ENCODE measurements around the gene EFTUD2. TPM values are rescaled to one million over a fixed set of nuclear protein-coding genes. Genes with fewer than 3 reads are reported as not detected.

EFTUD2 gene
- total and polyA plus RNA-seq, 2 experiments from 2014 or later = 65.2 to 87.0 TPM

DNA sequence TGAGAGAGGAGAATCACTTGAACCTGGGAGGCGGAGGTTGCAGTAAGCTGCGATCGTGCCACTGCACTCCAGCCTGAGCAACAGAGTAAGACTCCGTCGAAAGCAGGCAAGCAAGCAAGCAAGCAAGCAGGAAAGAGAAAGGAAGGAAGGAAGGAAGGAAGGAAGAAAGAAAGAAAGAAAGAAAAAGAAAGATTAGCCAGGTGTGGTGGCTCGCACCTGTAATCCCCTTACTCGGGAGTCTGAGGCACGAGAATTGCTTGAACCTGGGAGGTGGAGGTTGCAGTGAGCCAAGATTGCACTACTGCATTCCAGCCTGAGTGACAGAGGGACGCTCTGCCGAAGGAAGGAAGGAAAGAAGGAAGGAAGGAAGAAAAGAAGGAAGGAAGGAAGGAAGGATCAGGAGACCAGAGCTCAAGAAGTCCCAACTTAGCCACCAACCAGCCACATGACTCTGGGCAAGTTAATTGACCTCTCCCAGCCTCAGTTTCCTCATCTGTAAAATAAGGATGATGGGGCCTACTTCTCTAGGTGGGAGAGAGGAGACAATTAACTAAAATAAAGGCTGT lies 9.6 kb upstream of the EFTUD2 start:
- Histone ChIP-seq H3K27ac (no peak overlapping the region), H3K4me3 (no peak overlapping the region), H3K79me2 (no peaks in the 10 kb centered on the region), H3K9me3 (ENCODE audit: low read depth) (no peaks in the 10 kb centered on the region), H3K4me1 (ENCODE audit: insufficient read depth) (peaks cover 21% of the 10 kb centered on the region), H3K27me3 (peaks cover 4% of the 10 kb centered on the region), H3K9me2 (replicated peaks; ENCODE audit: insufficient read depth) (no peaks in the 10 kb centered on the region), H3K36me3 (replicated peaks; ENCODE audit: insufficient read depth, low read depth) (no peaks in the 10 kb centered on the region), H3K4me2 (no peak overlapping the region), H2AFZ (no peak overlapping the region), H4K20me1 (ENCODE audit: insufficient read depth, poor library complexity, severe bottlenecking) (no peaks in the 10 kb centered on the region)
- 90% methylated on average over 10 of the region's 10 CpGs for WGBS (ENCODE audit: low lambda C conversion rate, missing lambda C conversion rate)
- TF ChIP-seq, protein P1, sequence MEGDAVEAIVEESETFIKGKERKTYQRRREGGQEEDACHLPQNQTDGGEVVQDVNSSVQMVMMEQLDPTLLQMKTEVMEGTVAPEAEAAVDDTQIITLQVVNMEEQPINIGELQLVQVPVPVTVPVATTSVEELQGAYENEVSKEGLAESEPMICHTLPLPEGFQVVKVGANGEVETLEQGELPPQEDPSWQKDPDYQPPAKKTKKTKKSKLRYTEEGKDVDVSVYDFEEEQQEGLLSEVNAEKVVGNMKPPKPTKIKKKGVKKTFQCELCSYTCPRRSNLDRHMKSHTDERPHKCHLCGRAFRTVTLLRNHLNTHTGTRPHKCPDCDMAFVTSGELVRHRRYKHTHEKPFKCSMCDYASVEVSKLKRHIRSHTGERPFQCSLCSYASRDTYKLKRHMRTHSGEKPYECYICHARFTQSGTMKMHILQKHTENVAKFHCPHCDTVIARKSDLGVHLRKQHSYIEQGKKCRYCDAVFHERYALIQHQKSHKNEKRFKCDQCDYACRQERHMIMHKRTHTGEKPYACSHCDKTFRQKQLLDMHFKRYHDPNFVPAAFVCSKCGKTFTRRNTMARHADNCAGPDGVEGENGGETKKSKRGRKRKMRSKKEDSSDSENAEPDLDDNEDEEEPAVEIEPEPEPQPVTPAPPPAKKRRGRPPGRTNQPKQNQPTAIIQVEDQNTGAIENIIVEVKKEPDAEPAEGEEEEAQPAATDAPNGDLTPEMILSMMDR (IDR thresholded peaks at IDR 0.05; ENCODE audit: poor library complexity) = no peak
- TF ChIP-seq EZH2 (IDR thresholded peaks at IDR 0.05; ENCODE audit: borderline replicate concordance) (no peak), EZH2phosphoT487 (IDR thresholded peaks at IDR 0.05; ENCODE audit: low read depth, severe bottlenecking, unreplicated experiment) (no peak)
- no peak for DNase-seq (ENCODE audit: low spot score)

GRCh38 chr17:44907729-44908470 lies 8.7 kb upstream of the EFTUD2 start:
- H4K20me1 ChIP-seq (ENCODE audit: insufficient read depth, poor library complexity, severe bottlenecking) = no peaks in the 10 kb centered on the region

DNA sequence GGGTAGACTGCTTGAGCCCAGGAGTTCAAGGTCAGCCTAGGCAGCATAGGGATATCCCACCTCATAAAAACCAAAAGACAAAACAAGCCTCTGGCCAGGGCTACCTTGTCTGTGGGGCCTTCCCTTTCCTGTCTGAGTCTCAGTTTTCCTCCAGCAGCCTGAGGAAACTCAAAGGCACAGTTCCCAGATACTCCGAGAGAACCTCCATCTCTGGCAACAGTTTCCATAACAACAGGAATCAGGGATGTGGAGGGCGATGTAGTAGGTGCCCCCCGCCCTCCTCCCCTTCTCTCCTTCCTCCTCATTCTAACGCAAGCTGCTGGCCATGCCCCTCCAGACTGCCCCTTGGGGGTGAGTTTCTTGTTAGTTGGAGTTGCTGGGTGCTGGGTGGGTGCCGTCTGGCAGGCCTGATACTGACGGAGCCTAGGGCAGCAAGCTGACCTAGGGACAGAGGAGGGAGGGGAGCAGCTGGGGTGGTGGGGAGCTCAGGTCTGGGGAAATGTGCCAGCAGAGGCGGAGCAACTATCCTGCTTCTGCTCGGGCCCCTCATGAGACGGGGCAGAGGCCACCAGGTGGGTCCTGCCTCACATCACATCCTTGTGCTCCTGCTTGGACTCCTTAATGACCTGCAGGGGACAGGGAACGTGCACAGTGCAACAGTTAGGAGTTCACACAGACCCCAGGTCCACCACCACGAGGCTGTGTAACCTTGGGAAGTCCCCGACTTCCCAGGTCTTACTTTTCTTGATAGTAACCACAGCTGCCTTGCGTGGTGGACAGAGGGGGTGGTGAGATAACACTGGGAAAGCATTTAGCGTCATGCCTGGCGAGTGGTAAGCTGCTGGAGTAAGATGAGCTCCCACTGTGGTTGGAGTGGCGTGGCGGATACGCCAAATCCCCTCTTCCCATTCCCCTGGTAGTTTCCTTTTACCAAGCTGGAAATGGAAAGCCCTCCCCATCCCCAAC lies 7.8 kb upstream of the EFTUD2 start:
- H3K27me3 ChIP-seq = peaks cover 4% of the 10 kb centered on the region
- 80% methylated on average over 18 of the region's 18 CpGs for WGBS (ENCODE audit: low lambda C conversion rate, missing lambda C conversion rate)
- no peak overlapping the region for H3K27ac ChIP-seq
- no peak for DNase-seq (ENCODE audit: low spot score)
- TF ChIP-seq EZH2 (IDR thresholded peaks at IDR 0.05; ENCODE audit: borderline replicate concordance) = no peak
- no peak for TF ChIP-seq EZH2phosphoT487 (IDR thresholded peaks at IDR 0.05; ENCODE audit: low read depth, severe bottlenecking, unreplicated experiment)
- TF ChIP-seq, protein P1 (IDR thresholded peaks at IDR 0.05; ENCODE audit: poor library complexity) = no peak
- H4K20me1 ChIP-seq (ENCODE audit: insufficient read depth, poor library complexity, severe bottlenecking) = no peaks in the 10 kb centered on the region
- no peak overlapping the region for H3K4me2 ChIP-seq
- no peaks in the 10 kb centered on the region for H3K79me2 ChIP-seq
- H2AFZ ChIP-seq = no peak overlapping the region
- no peaks in the 10 kb centered on the region for H3K36me3 ChIP-seq (replicated peaks; ENCODE audit: insufficient read depth, low read depth)
- H3K4me3 ChIP-seq = no peak overlapping the region
- peaks cover 21% of the 10 kb centered on the region for H3K4me1 ChIP-seq (ENCODE audit: insufficient read depth)
- no peaks in the 10 kb centered on the region for H3K9me2 ChIP-seq (replicated peaks; ENCODE audit: insufficient read depth)
- no peaks in the 10 kb centered on the region for H3K9me3 ChIP-seq (ENCODE audit: low read depth)

More at GRCh38 chr17:44907729-44908470, 8.7 kb upstream of the EFTUD2 start:
- no peaks in the 10 kb centered on the region for H3K79me2 ChIP-seq
- peaks cover 4% of the 10 kb centered on the region for H3K27me3 ChIP-seq
- peaks cover 21% of the 10 kb centered on the region for H3K4me1 ChIP-seq (ENCODE audit: insufficient read depth)
- no peak overlapping the region for H3K4me3 ChIP-seq
- no peak overlapping the region for H2AFZ ChIP-seq
- no peaks in the 10 kb centered on the region for H3K36me3 ChIP-seq (replicated peaks; ENCODE audit: insufficient read depth, low read depth)
- no peaks in the 10 kb centered on the region for H3K9me2 ChIP-seq (replicated peaks; ENCODE audit: insufficient read depth)
- no peak for TF ChIP-seq EZH2 (IDR thresholded peaks at IDR 0.05; ENCODE audit: borderline replicate concordance)
- TF ChIP-seq EZH2phosphoT487 (IDR thresholded peaks at IDR 0.05; ENCODE audit: low read depth, severe bottlenecking, unreplicated experiment) = no peak
- TF ChIP-seq, protein P1 (IDR thresholded peaks at IDR 0.05; ENCODE audit: poor library complexity) = no peak
- no peaks in the 10 kb centered on the region for H3K9me3 ChIP-seq (ENCODE audit: low read depth)
- H3K27ac ChIP-seq = no peak overlapping the region
- H3K4me2 ChIP-seq = no peak overlapping the region
- DNase-seq (ENCODE audit: low spot score) = no peak
- 94% methylated on average over 11 of the region's 11 CpGs for WGBS (ENCODE audit: low lambda C conversion rate, missing lambda C conversion rate)

Measured in hepatocyte (in vitro differentiated cells).